ENCODE data around the gene SPTBN4.
"Not testable (repeated sequence)": the region's sequence is repeated elsewhere in the genome, so short reads cannot be mapped to it uniquely, and the experiment has no call there.

The SPTBN4 gene

GRCh38 chr19:40494191-40494838 is 27.5 kb downstream of the SPTBN4 start:
- H3K27ac ChIP-seq = no peak overlapping the region
- no peak for TF ChIP-seq CTCF (IDR thresholded peaks at IDR 0.05)
- TF ChIP-seq ZFX (IDR thresholded peaks at IDR 0.05; ENCODE audit: borderline replicate concordance) = no peak

- TF ChIP-seq ZFX (IDR thresholded peaks at IDR 0.05; ENCODE audit: borderline replicate concordance) (no peak), CTCF (IDR thresholded peaks at IDR 0.05) (no peak)
Measured at GRCh38 chr19:40497214-40497613, 30.4 kb downstream of the SPTBN4 start.

GRCh38 chr19:40499320-40499719 is 32.5 kb downstream of the SPTBN4 start:
- H3K27ac ChIP-seq = no peak overlapping the region
- TF ChIP-seq ZFX (IDR thresholded peaks at IDR 0.05; ENCODE audit: borderline replicate concordance) (no peak), CTCF (IDR thresholded peaks at IDR 0.05) (no peak)

More at GRCh38 chr19:40497214-40497613, 30.4 kb downstream of the SPTBN4 start:
- no peak overlapping the region for H3K27ac ChIP-seq

- H3K27ac ChIP-seq = not testable (repeated sequence)
Measured at GRCh38 chr19:40500678-40501530, 34.1 kb downstream of the SPTBN4 start.

- TF ChIP-seq ZFX (IDR thresholded peaks at IDR 0.05; ENCODE audit: borderline replicate concordance) = no peak
- TF ChIP-seq CTCF (IDR thresholded peaks at IDR 0.05) = no peak
- no peak overlapping the region for H3K27ac ChIP-seq
Measured at GRCh38 chr19:40501599-40501998, 34.8 kb downstream of the SPTBN4 start.

- no peak overlapping the region for H3K27ac ChIP-seq
- TF ChIP-seq ZFX (IDR thresholded peaks at IDR 0.05; ENCODE audit: borderline replicate concordance) (no peak), CTCF (IDR thresholded peaks at IDR 0.05) (no peak)
Measured at GRCh38 chr19:40502081-40502480, 35.3 kb downstream of the SPTBN4 start.

GRCh38 chr19:40502647-40503319 is 36.0 kb downstream of the SPTBN4 start:
- no peak overlapping the region for H3K27ac ChIP-seq
- TF ChIP-seq CTCF (IDR thresholded peaks at IDR 0.05) = 0 out of 2 replicates have a peak, but pooled peaks have one; percentile 8
- no peak for TF ChIP-seq ZFX (IDR thresholded peaks at IDR 0.05; ENCODE audit: borderline replicate concordance)
